NCI-H1694 treated with DMSO at 0.1 percent for 48 hours (cell line): ENCODE measurements around the gene RNFT1.
A peak's percentile ranks its signal among the peaks of the same experiment; 100 is the strongest.
"Not testable (repeated sequence)": the region's sequence is repeated elsewhere in the genome, so short reads cannot be mapped to it uniquely, and the experiment has no call there.

Experiments used
- DNase-seq: peaks from one replicate; lab custom pipeline; 2025; lab: John Stamatoyannopoulos, UW

RNFT1 gene

GRCh38 chr17:59964482-59965328 is at the start of gene RNFT1:
Gene RNFT1 (minus strand): TSS chr17:59964740. CDS start chr17:59964663, 77 bp downstream.
- DNase-seq = peak; percentile 67

- not testable (repeated sequence) for DNase-seq
Observed at GRCh38 chr17:60009326-60009725, 44.8 kb upstream of the RNFT1 start.

- not testable (repeated sequence) for DNase-seq
Observed at GRCh38 chr17:60008377-60008776, 43.8 kb upstream of the RNFT1 start.

- no peak for DNase-seq
Observed at GRCh38 chr17:60006160-60006559, 41.6 kb upstream of the RNFT1 start.

- not testable (repeated sequence) for DNase-seq
Observed at GRCh38 chr17:60004561-60004960, 40.0 kb upstream of the RNFT1 start.

GRCh38 chr17:60002405-60002804 is 37.9 kb upstream of the RNFT1 start:
- not testable (repeated sequence) for DNase-seq

GRCh38 chr17:59996608-59997007 is 32.1 kb upstream of the RNFT1 start:
- DNase-seq = not testable (repeated sequence)

GRCh38 chr17:59975166-59975565 is 10.6 kb upstream of the RNFT1 start:
- DNase-seq = not testable (repeated sequence)

GRCh38 chr17:59973483-59973882 is 8.9 kb upstream of the RNFT1 start:
- DNase-seq = not testable (repeated sequence)

GRCh38 chr17:59972778-59973177 is 8.2 kb upstream of the RNFT1 start:
- DNase-seq = no peak

- not testable (repeated sequence) for DNase-seq
Observed at GRCh38 chr17:59971771-59972170, 7.2 kb upstream of the RNFT1 start.

- DNase-seq = no peak
Observed at GRCh38 chr17:59963738-59964481, 630 bp downstream of the RNFT1 start.

GRCh38 chr17:59962739-59963318 is 1.7 kb downstream of the RNFT1 start:
- DNase-seq = no peak

GRCh38 chr17:59959574-59959973 is 5.0 kb downstream of the RNFT1 start:
- DNase-seq = not testable (repeated sequence)

- DNase-seq = no peak
Observed at GRCh38 chr17:59954856-59955255, 9.7 kb downstream of the RNFT1 start.

- DNase-seq = no peak
Observed at GRCh38 chr17:59950049-59950448, 14.5 kb downstream of the RNFT1 start.

GRCh38 chr17:59947310-59947709 is 17.2 kb downstream of the RNFT1 start:
- not testable (repeated sequence) for DNase-seq

GRCh38 chr17:59946433-59946832 is 18.1 kb downstream of the RNFT1 start:
- not testable (repeated sequence) for DNase-seq

- no peak for DNase-seq
Observed at GRCh38 chr17:59941131-59941530, 23.4 kb downstream of the RNFT1 start.

GRCh38 chr17:59940697-59941096 is 23.8 kb downstream of the RNFT1 start:
- not testable (repeated sequence) for DNase-seq

- not testable (repeated sequence) for DNase-seq
Observed at GRCh38 chr17:59933317-59933716, 31.2 kb downstream of the RNFT1 start.

- not testable (repeated sequence) for DNase-seq
Observed at GRCh38 chr17:59930768-59931167, 33.8 kb downstream of the RNFT1 start.

- DNase-seq = not testable (repeated sequence)
Observed at GRCh38 chr17:59930121-59930520, 34.4 kb downstream of the RNFT1 start.
